BJ (cell line): ENCODE measurements around the gene TKTL1. TPM values are rescaled to one million over a fixed set of nuclear protein-coding genes. Genes with fewer than 3 reads are reported as not detected.

Experiments used
- CTCF ChIA-PET: fragments of 350-600 bp; formaldehyde crosslinking; extraction: SDS; loops from one replicate; lab custom pipeline; 2021; ENCODE audit warnings: antibody characterized with exemption, inconsistent platforms; lab: Yijun Ruan, JAX
- POLR2A ChIA-PET: fragments of 300-600 bp; sonication (Branson Sonifier 250); formaldehyde crosslinking; extraction: SDS; loops from one replicate; lab custom pipeline; 2021; ENCODE audit warnings: antibody characterized with exemption; lab: Charles Lee
- DNase-seq: peaks from one replicate; pipeline ENCODE4 v3.0.0-alpha.2; 2011; ENCODE audit warnings: low read depth
- H3K27me3 ChIP-seq: 2 replicates; pipeline ENCODE4 v1.6.0; 2011; ENCODE audit warnings: low read length; ENCODE audit not compliant: control insufficient read depth, insufficient read depth
- H3K36me3 ChIP-seq: 2 replicates; pipeline ENCODE4 v1.5.1; 2011; ENCODE audit warnings: low read length; ENCODE audit not compliant: control insufficient read depth, insufficient read depth
- H3K4me3 ChIP-seq: 2 replicates; pipeline ENCODE4 v1.5.1; 2011; ENCODE audit warnings: low read depth, mild to moderate bottlenecking, control low read depth, low read length
- CTCF ChIP-seq: IDR thresholded peaks from 2 replicates; pipeline ENCODE4 v1.5.1; 2011; ENCODE audit warnings: low read depth, mild to moderate bottlenecking, control low read depth, inconsistent platforms, low read length, moderate library complexity; ENCODE audit not compliant: insufficient read depth
- polyA plus RNA-seq: library from polyadenylated mRNA; depleted of rRNA; stranded (reverse); fragments of >200 nt; gene quantifications from 2 replicates; pipeline ENCODE4 v1.2.3, GENCODE V29; 2011

TKTL1 gene
- polyA plus RNA-seq, 1 experiment, result not detected

- peaks cover 50% of the 10 kb centered on the region for H3K36me3 ChIP-seq
- ChIA-PET CTCF (no interaction called here), POLR2A (no interaction called here)
These were observed 53.9 kb downstream of the TKTL1 start for GRCh38 chrX:154349359-154349935.

GRCh38 chrX:154349979-154350378, 54.4 kb downstream of the TKTL1 start:
- POLR2A ChIA-PET, result no interaction called here
- TF ChIP-seq CTCF, result no peak
- Histone ChIP-seq H3K36me3 (peaks cover 53% of the 10 kb centered on the region), H3K27me3 (no peaks in the 10 kb centered on the region), H3K4me3 (no peak overlapping the region)
- no peak for DNase-seq
- CTCF ChIA-PET, result no interaction called here

More at GRCh38 chrX:154349359-154349935, 53.9 kb downstream of the TKTL1 start:
- H3K4me3 ChIP-seq, result no peak overlapping the region
- H3K27me3 ChIP-seq, result no peaks in the 10 kb centered on the region
- DNase-seq, result no peak
- TF ChIP-seq CTCF, result no peak

- Histone ChIP-seq H3K36me3 (peaks cover 57% of the 10 kb centered on the region), H3K4me3 (no peak overlapping the region), H3K27me3 (no peaks in the 10 kb centered on the region)
- ChIA-PET CTCF (no interaction called here), POLR2A (no interaction called here)
- TF ChIP-seq CTCF, result no peak
- no peak for DNase-seq
These were observed 55.0 kb downstream of the TKTL1 start for GRCh38 chrX:154350429-154351182.

GRCh38 chrX:154351183-154352011, 55.8 kb downstream of the TKTL1 start:
- CTCF ChIA-PET, result no interaction called here
- no peak for TF ChIP-seq CTCF
- no peak overlapping the region for H3K4me3 ChIP-seq
- H3K36me3 ChIP-seq, result peaks cover 60% of the 10 kb centered on the region
- DNase-seq, result no peak
- H3K27me3 ChIP-seq, result no peaks in the 10 kb centered on the region
- POLR2A ChIA-PET, result no interaction called here

GRCh38 chrX:154352012-154352401, 56.4 kb downstream of the TKTL1 start:
- CTCF ChIA-PET, result no interaction called here
- POLR2A ChIA-PET, result no interaction called here

More at GRCh38 chrX:154352012-154352401, 56.4 kb downstream of the TKTL1 start:
- no peak overlapping the region for H3K4me3 ChIP-seq
- H3K36me3 ChIP-seq, result peaks cover 62% of the 10 kb centered on the region
- H3K27me3 ChIP-seq, result no peaks in the 10 kb centered on the region
- no peak for DNase-seq
- no peak for TF ChIP-seq CTCF
